Skeletal muscle tissue (tissue), 4 donors: Measurements from ENCODE around the gene MAGED1. TPM values are rescaled to one million over a fixed set of nuclear protein-coding genes. Genes with fewer than 3 reads are reported as not detected.

ENCODE experiments used
- H3K27ac ChIP-seq: one replicate; pipeline ENCODE4 v1.7.0; 2013; ENCODE audit warnings: mild to moderate bottlenecking, low read depth, low read length, inconsistent platforms
- H3K27me3 ChIP-seq, 3 donors: one replicate each; pipeline ENCODE4 v1.7.0; 2013; ENCODE audit warnings: low read length in 3 of 3; ENCODE audit not compliant: control insufficient read depth in 3 of 3, insufficient read depth in 3 of 3
- H3K36me3 ChIP-seq, 3 donors: one replicate each; pipeline ENCODE4 v1.7.0; 2013; ENCODE audit warnings: low read length in 3 of 3; ENCODE audit not compliant: control insufficient read depth in 3 of 3, insufficient read depth in 3 of 3
- H3K4me1 ChIP-seq, 3 donors: one replicate each; pipeline ENCODE4 v1.7.0; 2013; ENCODE audit warnings: low read length in 3 of 3, mild to moderate bottlenecking in 3 of 3; ENCODE audit not compliant: control insufficient read depth in 3 of 3, insufficient read depth in 3 of 3
- H3K4me3 ChIP-seq, 3 donors: one replicate each; pipeline ENCODE4 v1.7.0; 2013; ENCODE audit warnings: low read length in 3 of 3
- H3K9ac ChIP-seq, 3 donors: one replicate each; pipeline ENCODE4 v1.7.0; 2013; ENCODE audit warnings: low read length in 3 of 3, mild to moderate bottlenecking in 3 of 3, moderate library complexity in 2 of 3, low read depth in 1 of 3
- H3K9me3 ChIP-seq, 3 donors: one replicate each; pipeline ENCODE4 v1.7.0; 2013; ENCODE audit warnings: low read length in 3 of 3; ENCODE audit not compliant: control insufficient read depth in 3 of 3
- total RNA-seq: library from RNA; depleted of rRNA; stranded (reverse); fragments of >200 nt; gene quantifications from one replicate; pipeline ENCODE4 v1.2.3, GENCODE V29; 2014
- donor health status: Osteomylitis.

Gene MAGED1
- total RNA-seq, 1 donor from 2014 or later, result 89.2 TPM

- Histone ChIP-seq H3K4me1 (peaks cover 0 to 2% (median 0%) of the 10 kb centered on the region in 3 donors), H3K27ac (no peak overlapping the region), H3K27me3 (no peaks in the 10 kb centered on the region), H3K9ac (no peak overlapping the region), H3K4me3 (no peak overlapping the region), H3K36me3 (no peaks in the 10 kb centered on the region), H3K9me3 (no peaks in the 10 kb centered on the region)
Observed at GRCh38 chrX:51866210-51866609, 27.2 kb upstream of the MAGED1 start.

DNA sequence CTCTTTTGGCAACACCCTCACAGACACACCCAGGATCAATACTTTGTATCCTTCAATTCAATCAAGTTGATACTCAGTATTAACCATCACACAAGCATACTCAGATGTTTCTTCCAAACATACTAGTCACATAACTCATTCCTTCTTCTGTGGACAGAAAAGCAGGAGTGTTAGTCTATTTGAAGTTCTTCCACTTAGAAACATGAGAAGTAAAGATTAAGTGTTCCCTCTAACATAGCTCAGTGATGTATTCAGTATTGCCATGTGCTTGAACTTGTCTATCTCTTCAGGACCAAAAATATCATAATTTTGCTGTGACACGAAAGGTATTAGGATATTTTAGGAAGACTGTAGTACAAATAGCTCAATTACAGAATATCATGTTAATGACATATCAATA is 25.8 kb upstream of the MAGED1 start:
- Histone ChIP-seq H3K27me3 (no peaks in the 10 kb centered on the region), H3K36me3 (no peaks in the 10 kb centered on the region), H3K9me3 (no peaks in the 10 kb centered on the region), H3K9ac (no peak overlapping the region), H3K4me3 (peak overlapping the region in 1 of 3 donors; percentile 41), H3K27ac (no peak overlapping the region), H3K4me1 (peaks cover 0 to 2% (median 0%) of the 10 kb centered on the region in 3 donors)

- Histone ChIP-seq H3K36me3 (no peaks in the 10 kb centered on the region), H3K27ac (no peak overlapping the region), H3K9ac (no peak overlapping the region), H3K9me3 (no peaks in the 10 kb centered on the region), H3K4me1 (peaks cover 0 to 2% (median 0%) of the 10 kb centered on the region in 3 donors), H3K27me3 (no peaks in the 10 kb centered on the region), H3K4me3 (no peak overlapping the region)
Observed at GRCh38 chrX:51870354-51870753, 23.1 kb upstream of the MAGED1 start.

- Histone ChIP-seq H3K4me1 (no peaks in the 10 kb centered on the region), H3K36me3 (no peaks in the 10 kb centered on the region), H3K27ac (no peak overlapping the region), H3K4me3 (no peak overlapping the region), H3K27me3 (no peaks in the 10 kb centered on the region), H3K9ac (no peak overlapping the region), H3K9me3 (no peaks in the 10 kb centered on the region)
Observed at GRCh38 chrX:51874123-51874522, 19.3 kb upstream of the MAGED1 start.

DNA sequence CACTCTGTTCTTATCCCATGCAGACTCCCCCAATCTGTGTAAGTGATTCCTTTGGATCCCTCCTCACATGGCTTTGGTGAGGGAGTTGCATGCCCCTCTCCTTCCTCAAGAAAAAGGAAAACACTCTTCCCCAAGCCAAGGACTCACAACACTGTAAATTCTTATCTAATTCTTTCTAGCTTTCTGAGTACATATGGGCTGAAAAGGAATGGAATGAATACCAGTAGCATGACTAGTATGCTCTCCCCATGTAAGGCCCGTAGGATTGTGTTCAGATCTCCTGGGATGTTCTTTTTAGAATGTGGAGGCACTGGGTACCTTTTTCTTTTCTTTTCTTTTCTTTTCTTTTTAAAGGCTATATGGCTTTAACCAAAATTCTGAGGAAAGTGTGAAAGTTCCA is 17.0 kb upstream of the MAGED1 start:
- H3K4me3 ChIP-seq, result no peak overlapping the region
- no peaks in the 10 kb centered on the region for H3K4me1 ChIP-seq
- no peak overlapping the region for H3K9ac ChIP-seq
- no peaks in the 10 kb centered on the region for H3K27me3 ChIP-seq
- H3K27ac ChIP-seq, result no peak overlapping the region
- no peaks in the 10 kb centered on the region for H3K36me3 ChIP-seq
- no peaks in the 10 kb centered on the region for H3K9me3 ChIP-seq

GRCh38 chrX:51878056-51878455 is 15.4 kb upstream of the MAGED1 start:
- Histone ChIP-seq H3K9me3 (no peaks in the 10 kb centered on the region), H3K4me3 (no peak overlapping the region), H3K27me3 (no peaks in the 10 kb centered on the region), H3K9ac (no peak overlapping the region), H3K27ac (no peak overlapping the region), H3K36me3 (no peaks in the 10 kb centered on the region), H3K4me1 (no peaks in the 10 kb centered on the region)

- Histone ChIP-seq H3K27me3 (no peaks in the 10 kb centered on the region), H3K9me3 (no peaks in the 10 kb centered on the region), H3K27ac (no peak overlapping the region), H3K36me3 (no peaks in the 10 kb centered on the region), H3K9ac (no peak overlapping the region), H3K4me3 (no peak overlapping the region), H3K4me1 (peaks cover 0 to 6% (median 4%) of the 10 kb centered on the region in 3 donors)
Observed at GRCh38 chrX:51889851-51890250, 3.6 kb upstream of the MAGED1 start.

- Histone ChIP-seq H3K9me3 (no peaks in the 10 kb centered on the region), H3K27me3 (no peaks in the 10 kb centered on the region), H3K4me3 (no peak overlapping the region), H3K9ac (no peak overlapping the region), H3K36me3 (no peaks in the 10 kb centered on the region), H3K27ac (peak overlapping the region; percentile 49), H3K4me1 (peaks cover 4 to 16% (median 7%) of the 10 kb centered on the region in 3 donors)
Observed at GRCh38 chrX:51891245-51891644, 2.2 kb upstream of the MAGED1 start.

DNA sequence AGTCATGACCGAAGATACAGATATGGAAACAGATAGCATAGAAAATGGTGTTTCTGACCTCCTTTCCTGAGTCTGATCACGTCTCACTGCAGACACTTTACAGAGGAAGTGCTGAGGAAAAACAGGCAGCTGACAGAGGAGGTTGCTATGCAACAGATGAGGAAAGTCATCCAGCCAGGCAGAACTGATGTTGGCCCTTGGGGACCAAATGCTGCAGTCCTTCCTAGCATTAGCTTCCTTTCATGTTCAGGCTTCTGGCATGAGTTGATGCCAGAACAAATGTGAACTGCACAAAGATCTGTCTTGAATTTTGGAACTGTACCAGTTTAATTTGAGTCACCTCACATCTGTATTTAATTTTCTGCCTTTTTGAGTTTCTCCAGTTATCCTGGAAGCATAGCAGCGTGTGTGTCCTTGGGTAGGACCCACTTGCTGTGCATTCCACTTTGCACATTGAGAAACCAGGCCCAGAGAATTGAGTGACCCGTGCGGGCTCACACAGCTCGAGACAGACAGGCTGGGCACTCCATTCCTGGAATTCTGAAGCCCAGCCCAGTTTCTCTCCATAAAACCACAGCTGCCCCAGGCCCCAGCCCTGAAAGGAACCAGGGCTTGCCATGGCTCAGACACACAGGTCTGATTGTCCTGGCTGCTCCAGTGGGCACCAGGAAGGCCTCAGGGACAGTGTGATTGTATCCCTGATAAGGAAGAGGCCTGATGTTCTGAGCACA is 1.4 kb upstream of the MAGED1 start:
- H3K4me3 ChIP-seq, result no peak overlapping the region
- peak overlapping the region in 1 of 3 donors; percentile 16 for H3K9ac ChIP-seq
- H3K27ac ChIP-seq, result peak overlapping the region; percentile 69
- peaks cover 4 to 16% (median 7%) of the 10 kb centered on the region in 3 donors for H3K4me1 ChIP-seq
- H3K27me3 ChIP-seq, result no peaks in the 10 kb centered on the region
- H3K36me3 ChIP-seq, result peaks cover 1 to 3% (median 2%) of the 10 kb centered on the region in 3 donors
- H3K9me3 ChIP-seq, result no peaks in the 10 kb centered on the region

DNA sequence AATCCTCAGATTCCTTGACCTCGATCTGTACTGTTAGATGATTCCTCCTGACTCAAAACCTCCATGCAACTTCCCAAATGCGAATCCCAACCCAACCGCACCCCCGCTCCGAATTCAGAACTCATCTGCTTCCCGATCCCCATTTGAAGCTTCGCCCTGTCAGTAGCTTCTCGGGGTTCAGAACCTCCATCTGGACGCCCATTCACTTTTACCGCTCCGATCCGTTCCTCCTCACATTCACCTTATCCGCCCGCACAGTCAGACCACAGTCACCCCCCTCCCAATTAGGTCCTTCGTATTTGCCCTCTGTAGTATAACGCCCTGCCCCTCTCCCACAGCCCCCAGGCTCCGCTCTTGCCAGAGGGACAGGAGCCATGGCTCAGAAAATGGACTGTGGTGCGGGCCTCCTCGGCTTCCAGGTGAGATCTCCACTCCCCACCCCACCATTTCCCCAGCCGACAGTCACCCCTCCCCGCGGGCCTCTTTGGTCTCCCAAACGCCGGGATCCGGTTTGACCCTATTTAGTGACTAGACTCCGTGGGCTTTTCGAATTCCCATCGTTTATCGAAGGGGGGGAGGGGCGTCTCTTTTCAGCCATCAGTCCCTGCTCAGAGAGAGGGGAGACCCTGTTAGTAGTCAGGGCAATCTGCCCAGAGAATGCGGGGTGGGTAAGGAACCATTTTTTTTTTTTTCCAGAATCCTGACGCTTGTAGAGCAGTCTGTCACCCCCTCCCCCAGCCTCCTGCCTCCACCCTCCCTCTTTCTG is 691 bp downstream of the MAGED1 start:
- H3K27ac ChIP-seq, result peak overlapping the region; percentile 69
- peak overlapping the region; percentile 77 to 78 (median 78) for H3K9ac ChIP-seq
- H3K36me3 ChIP-seq, result peaks cover 13 to 19% (median 14%) of the 10 kb centered on the region in 3 donors
- peak overlapping the region; percentile 76 to 77 (median 77) for H3K4me3 ChIP-seq
- no peaks in the 10 kb centered on the region for H3K27me3 ChIP-seq
- no peaks in the 10 kb centered on the region for H3K9me3 ChIP-seq
- H3K4me1 ChIP-seq, result peaks cover 4 to 16% (median 7%) of the 10 kb centered on the region in 3 donors
